Measurements from ENCODE around the gene MAU2. TPM values are rescaled to one million over a fixed set of nuclear protein-coding genes. Genes with fewer than 3 reads are reported as not detected.

Gene MAU2
- total and polyA plus RNA-seq, 2 of the 8 experiments (the other 6 are each of a cell fraction or from before 2014, with no cell fraction given): 32.0 to 40.8 TPM

GRCh38 chr19:19305066-19305465 lies 15.6 kb upstream of the MAU2 start:
- peaks cover 2 to 24% of the 10 kb centered on the region in 2 experiments for H4K20me1 ChIP-seq (replicated peaks in 1 of 2; ENCODE audit: control insufficient read depth in 1 of 2, insufficient read depth in 2 of 2, low read length in 2 of 2)
- DNase-seq (ENCODE audit: low read depth in 1 of 2, low spot score in 2 of 2) (no peak), FAIRE-seq (no peak)
- H3K4me2 ChIP-seq (ENCODE audit: insufficient read depth in 1 of 2, low read depth in 2 of 2, low read length in 2 of 2): no peak overlapping the region
- 91% methylated on average over 10 of the region's 10 CpGs; no CpG with 5 or more reads in 1 of the 2 experiments for WGBS, 2 experiments (ENCODE audit: extremely low coverage in 1 of 2, insufficient coverage in 1 of 2, insufficient read length in 1 of 2, insufficient replicate concordance in 2 of 2, low coverage in 1 of 2, low lambda C conversion rate in 2 of 2, missing lambda C conversion rate in 1 of 2)
- H2BK12ac ChIP-seq (ENCODE audit: low read depth, low read length): no peak overlapping the region
- no peak overlapping the region for H3K14ac ChIP-seq (ENCODE audit: insufficient read length)
- no peak overlapping the region for H2AFZ ChIP-seq (ENCODE audit: low read length)
- H3K27me3 ChIP-seq (replicated peaks in 1 of 4; ENCODE audit: control insufficient read depth in 3 of 4, extremely low read depth in 1 of 4, insufficient read depth in 3 of 4, low read length in 3 of 4): no peaks in the 10 kb centered on the region
- no peak overlapping the region for H3K4me3 ChIP-seq (ENCODE audit: extremely low read depth in 1 of 4, insufficient read depth in 2 of 4, low read depth in 3 of 4, low read length in 4 of 4)
- H3K27ac ChIP-seq (ENCODE audit: low read depth, low read length): no peak overlapping the region
- no peaks in the 10 kb centered on the region for H3K79me1 ChIP-seq (ENCODE audit: low read depth, low read length)
- no peak for TF ChIP-seq MAFK (IDR thresholded peaks at IDR 0.05; ENCODE audit: low read depth, low read length)
- TF ChIP-seq BRCA1 (IDR thresholded peaks at IDR 0.05; ENCODE audit: low read depth, low read length): no peak
- no peak for TF ChIP-seq KDM4A (IDR thresholded peaks at IDR 0.05; ENCODE audit: low read depth, low read length, severe bottlenecking)
- no peak for TF ChIP-seq NANOG (IDR thresholded peaks at IDR 0.05; ENCODE audit: insufficient read depth, low read depth, low read length, poor library complexity, severe bottlenecking)
- no peak overlapping the region for H3K23ac ChIP-seq (ENCODE audit: insufficient read length)
- H3K9me3 ChIP-seq (ENCODE audit: insufficient read depth in 2 of 2, low read depth in 1 of 2, low read length in 1 of 2): no peaks in the 10 kb centered on the region
- no peak overlapping the region for H2BK15ac ChIP-seq (ENCODE audit: low read length)
- no peak overlapping the region for H3K9ac ChIP-seq (replicated peaks in 1 of 4; ENCODE audit: extremely low read depth in 1 of 4, low read depth in 3 of 4, low read length in 3 of 4)
- H3K56ac ChIP-seq (replicated peaks; ENCODE audit: insufficient read length, low read depth, low read length): no peak overlapping the region
- POLR2A ChIA-PET (ENCODE audit: partially characterized antibody): interaction anchor here (0.9 to 3.0 kb wide), 4 partner anchors 10 to 31 kb away, joined by 3 to 11 read pairs (median 5); partner anchors contain the start of gene TM6SF2
- no peak overlapping the region for H4K91ac ChIP-seq (replicated peaks; ENCODE audit: insufficient read length, low read length)
- CTCF ChIA-PET (ENCODE audit: partially characterized antibody): interaction anchor here (0.8 to 2.8 kb wide), 6 partner anchors 8 to 121 kb away, joined by 3 to 12 read pairs (median 4); no protein-coding TSS in a partner anchor
- H2BK120ac ChIP-seq (replicated peaks; ENCODE audit: low read depth, low read length): no peak overlapping the region
- H3K18ac ChIP-seq (ENCODE audit: extremely low read depth, low read length): no peak overlapping the region
- no peaks in the 10 kb centered on the region for H3K4me1 ChIP-seq (replicated peaks in 1 of 4; ENCODE audit: control insufficient read depth in 3 of 4, insufficient read depth in 4 of 4, low read length in 3 of 4)
- no peak overlapping the region for H4K8ac ChIP-seq (ENCODE audit: extremely low read depth, insufficient read depth, low read length)
- H3K4ac ChIP-seq (replicated peaks; ENCODE audit: insufficient read length, low read depth, low read length): no peak overlapping the region
- no peaks in the 10 kb centered on the region for H3K79me2 ChIP-seq (ENCODE audit: control insufficient read depth in 1 of 2, insufficient read depth in 2 of 2, low read length in 2 of 2)
- no peaks in the 10 kb centered on the region for H3K23me2 ChIP-seq (ENCODE audit: low read depth, low read length)
- peak overlapping the region; percentile 39; the same call in 1 of the 2 replicates for H2BK5ac ChIP-seq (ENCODE audit: low read depth, low read length)
- no peak overlapping the region for H2AK5ac ChIP-seq (ENCODE audit: low read depth, low read length)
- peaks cover 21 to 58% (median 46%) of the 10 kb centered on the region in 4 experiments for H3K36me3 ChIP-seq (ENCODE audit: control insufficient read depth in 2 of 4, insufficient read depth in 4 of 4, low read length in 3 of 4)
- no peak overlapping the region for H4K5ac ChIP-seq (ENCODE audit: insufficient read length, low read depth, low read length)
- no peak overlapping the region for H2BK20ac ChIP-seq (ENCODE audit: low read length)
